ENCODE measurements around the gene ITPR3. TPM values are rescaled to one million over a fixed set of nuclear protein-coding genes. Genes with fewer than 3 reads are reported as not detected.

Gene ITPR3
- total RNA-seq, 1 donor from 2014 or later: 6.4 TPM

DNA sequence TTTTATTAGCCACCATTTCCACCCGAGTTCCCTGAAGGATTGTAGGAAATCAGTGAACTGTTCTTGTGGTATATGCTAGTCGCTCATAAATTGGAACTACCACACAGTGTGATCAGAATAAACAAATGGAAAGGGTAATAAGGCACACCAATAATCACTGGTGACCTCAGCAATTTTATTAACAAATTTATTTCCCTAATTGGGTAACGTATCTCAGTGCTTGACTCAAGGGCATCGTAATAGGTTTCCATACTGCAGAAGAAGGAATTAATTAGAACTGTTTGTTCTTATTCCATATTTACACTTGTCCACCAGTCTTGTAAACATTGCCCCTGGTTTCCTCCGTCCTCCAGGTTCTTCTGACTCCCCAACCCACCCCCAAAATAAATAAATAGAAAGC lies 100.4 kb downstream of the ITPR3 start:
- no peaks in the 10 kb centered on the region for H3K36me3 Mint-ChIP-seq
- H3K27ac Mint-ChIP-seq: no peak overlapping the region
- no peak for TF ChIP-seq CTCF (IDR thresholded peaks at IDR 0.05; ENCODE audit: unreplicated experiment)
- H3K27me3 Mint-ChIP-seq (ENCODE audit: low read depth): peaks cover 28% of the 10 kb centered on the region
- H3K9me3 Mint-ChIP-seq: no peaks in the 10 kb centered on the region
- peaks cover 9% of the 10 kb centered on the region for H3K4me1 Mint-ChIP-seq
- no peak overlapping the region for H3K4me3 Mint-ChIP-seq
- DNase-seq (ENCODE audit: low spot score in 2 of 2, unreplicated experiment in 2 of 2): no peak

DNA sequence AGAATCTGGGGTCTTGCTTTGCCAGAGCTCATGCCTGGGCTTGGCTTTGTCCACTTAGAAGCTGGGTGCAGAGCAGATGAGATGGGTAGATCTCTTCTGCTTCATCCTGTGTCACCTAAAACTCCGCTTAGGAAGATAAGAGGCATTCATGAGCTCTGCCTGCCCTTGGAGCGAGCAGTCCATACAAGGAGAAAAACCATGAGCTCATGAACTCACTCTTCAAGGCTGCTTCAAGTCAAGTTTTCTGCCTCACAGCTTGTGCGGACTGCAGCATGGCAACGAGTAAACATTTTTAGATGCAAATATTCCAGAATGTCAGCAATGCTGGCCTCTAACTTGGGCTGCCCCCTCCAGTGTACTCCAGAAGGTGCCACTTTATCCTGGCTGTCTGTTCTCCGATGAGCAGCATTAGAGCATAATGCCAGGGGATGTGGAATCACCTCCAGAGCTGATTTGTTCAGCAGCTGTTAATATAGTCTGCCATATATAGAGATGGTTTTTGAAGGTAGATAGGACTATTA lies 101.0 kb downstream of the ITPR3 start:
- H3K4me1 Mint-ChIP-seq: peaks cover 9% of the 10 kb centered on the region
- no peaks in the 10 kb centered on the region for H3K9me3 Mint-ChIP-seq
- no peaks in the 10 kb centered on the region for H3K36me3 Mint-ChIP-seq
- no peak overlapping the region for H3K27ac Mint-ChIP-seq
- no peak for TF ChIP-seq CTCF (IDR thresholded peaks at IDR 0.05; ENCODE audit: unreplicated experiment)
- no peak overlapping the region for H3K4me3 Mint-ChIP-seq
- no peak for DNase-seq (ENCODE audit: low spot score in 2 of 2, unreplicated experiment in 2 of 2)
- H3K27me3 Mint-ChIP-seq (ENCODE audit: low read depth): peaks cover 28% of the 10 kb centered on the region

DNA sequence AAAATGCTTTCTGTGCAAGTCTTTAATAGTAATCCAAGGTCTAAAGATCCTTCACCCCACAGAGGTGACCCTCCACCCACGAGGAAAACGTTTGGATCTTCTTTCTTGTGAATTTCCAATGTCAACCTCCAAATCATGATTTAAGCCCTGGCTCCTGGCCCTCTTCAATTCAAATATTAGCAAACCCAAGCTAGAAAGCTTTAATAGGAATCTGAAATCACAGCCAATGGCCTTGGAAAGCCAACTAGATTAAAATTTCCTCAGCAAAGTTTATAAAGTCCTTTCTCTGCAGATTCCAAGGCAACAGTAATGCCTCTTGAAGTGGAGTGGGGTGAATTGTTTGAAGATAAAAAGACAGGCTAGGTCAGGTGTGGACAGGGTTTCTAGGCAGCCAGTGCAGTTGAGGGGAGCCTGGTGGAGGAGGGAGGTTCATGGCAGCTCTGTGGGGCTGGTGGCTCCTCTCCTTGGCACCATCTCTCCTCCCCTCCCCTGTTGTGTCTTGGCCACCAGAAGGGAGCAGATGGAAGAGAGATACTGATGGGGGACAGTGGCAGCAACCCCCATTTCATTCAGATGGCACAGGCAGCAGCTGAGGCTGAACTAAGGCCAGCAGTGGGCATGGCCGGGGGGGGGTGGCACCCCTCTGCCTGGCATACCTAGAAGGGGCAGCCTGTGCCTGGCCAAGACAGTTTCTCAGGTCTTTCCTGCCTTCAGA lies 102.4 kb downstream of the ITPR3 start:
- Mint-ChIP-seq H3K4me1 (peaks cover 6% of the 10 kb centered on the region), H3K9me3 (no peaks in the 10 kb centered on the region), H3K36me3 (no peaks in the 10 kb centered on the region), H3K4me3 (no peak overlapping the region), H3K27me3 (ENCODE audit: low read depth) (peaks cover 28% of the 10 kb centered on the region), H3K27ac (no peak overlapping the region)
- TF ChIP-seq CTCF (IDR thresholded peaks at IDR 0.05; ENCODE audit: unreplicated experiment): no peak
- DNase-seq (ENCODE audit: low spot score in 2 of 2, unreplicated experiment in 2 of 2): no peak

GRCh38 chr6:33724102-33725023 lies 103.2 kb downstream of the ITPR3 start:
- peaks cover 6% of the 10 kb centered on the region for H3K4me1 Mint-ChIP-seq
- peaks cover 25% of the 10 kb centered on the region for H3K27me3 Mint-ChIP-seq (ENCODE audit: low read depth)
- H3K27ac Mint-ChIP-seq: no peak overlapping the region
- H3K9me3 Mint-ChIP-seq: no peaks in the 10 kb centered on the region
- DNase-seq (ENCODE audit: low spot score in 2 of 2, unreplicated experiment in 2 of 2): no peak
- no peak overlapping the region for H3K4me3 Mint-ChIP-seq
- H3K36me3 Mint-ChIP-seq: no peaks in the 10 kb centered on the region
- no peak for TF ChIP-seq CTCF (IDR thresholded peaks at IDR 0.05; ENCODE audit: unreplicated experiment)

DNA sequence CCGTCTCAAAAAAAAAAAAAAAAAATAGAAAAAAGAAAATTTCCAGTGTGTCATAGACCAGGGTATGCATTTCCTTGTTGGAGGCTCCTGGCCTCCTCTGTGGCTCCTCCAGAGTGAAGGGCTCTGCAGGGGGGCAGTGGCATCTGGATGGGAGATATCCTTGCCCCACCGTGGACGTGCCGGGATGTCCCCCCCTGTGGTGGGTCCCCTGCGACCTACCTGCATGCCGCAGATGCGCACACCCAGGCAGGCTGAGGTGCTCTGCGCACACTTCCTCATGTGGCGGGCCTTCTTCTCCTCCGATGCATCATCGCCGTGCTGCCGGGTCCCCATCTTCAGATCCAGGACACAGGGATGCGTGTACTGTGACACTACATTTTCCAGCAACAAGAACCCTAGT lies 104.1 kb downstream of the ITPR3 start:
- H3K4me3 Mint-ChIP-seq: no peak overlapping the region
- no peaks in the 10 kb centered on the region for H3K36me3 Mint-ChIP-seq
- TF ChIP-seq CTCF (IDR thresholded peaks at IDR 0.05; ENCODE audit: unreplicated experiment): no peak
- no peaks in the 10 kb centered on the region for H3K9me3 Mint-ChIP-seq
- peaks cover 6% of the 10 kb centered on the region for H3K4me1 Mint-ChIP-seq
- no peak for DNase-seq (ENCODE audit: low spot score in 2 of 2, unreplicated experiment in 2 of 2)
- peaks cover 25% of the 10 kb centered on the region for H3K27me3 Mint-ChIP-seq (ENCODE audit: low read depth)
- no peak overlapping the region for H3K27ac Mint-ChIP-seq
